Astrocyte (in vitro differentiated cells and primary cell): ENCODE measurements around the gene RNF121. TPM values are rescaled to one million over a fixed set of nuclear protein-coding genes. Genes with fewer than 3 reads are reported as not detected.

Source experiments
- DNase-seq: peaks from one replicate; pipeline ENCODE4 v3.0.0-alpha.2; 2010; ENCODE audit warnings: low read depth
- FAIRE-seq: peaks from 2 replicates; lab custom pipeline; 2011; peaks lifted over from hg19 to GRCh38; lab: Jason Lieb, UNC
- H2AFZ ChIP-seq: 2 replicates; pipeline ENCODE4 v1.6.0; 2012; ENCODE audit warnings: low read depth, low read length, inconsistent platforms
- H3K27ac ChIP-seq: 2 replicates; pipeline ENCODE4 v1.5.1; 2011; ENCODE audit warnings: low read depth, low read length, inconsistent platforms
- H3K27me3 ChIP-seq: 2 replicates; pipeline ENCODE4 v1.6.0; 2011; ENCODE audit warnings: low read length, inconsistent platforms; ENCODE audit not compliant: insufficient read depth
- H3K36me3 ChIP-seq: 2 replicates; pipeline ENCODE4 v1.5.1; 2011; ENCODE audit warnings: low read length, inconsistent platforms; ENCODE audit not compliant: insufficient read depth
- H3K4me1 ChIP-seq: 2 replicates; pipeline ENCODE4 v1.5.1; 2011; ENCODE audit warnings: low read length, inconsistent platforms; ENCODE audit not compliant: insufficient read depth
- H3K4me2 ChIP-seq: 2 replicates; pipeline ENCODE4 v1.6.0; 2012; ENCODE audit warnings: low read length, inconsistent platforms
- H3K4me3 ChIP-seq: 2 replicates; pipeline ENCODE4 v1.5.1; 2011; ENCODE audit warnings: low read depth, mild to moderate bottlenecking, low read length, inconsistent platforms; ENCODE audit not compliant: insufficient read depth
- H3K79me2 ChIP-seq: 2 replicates; pipeline ENCODE4 v1.6.0; 2012; ENCODE audit warnings: mild to moderate bottlenecking, low read length, inconsistent platforms; ENCODE audit not compliant: insufficient read depth
- H3K9ac ChIP-seq: 2 replicates; pipeline ENCODE4 v1.6.0; 2012; ENCODE audit warnings: mild to moderate bottlenecking, low read length, inconsistent platforms
- H3K9me3 ChIP-seq: 2 replicates; pipeline ENCODE4 v1.5.1; 2012; ENCODE audit warnings: low read depth, mild to moderate bottlenecking, low read length, inconsistent platforms; ENCODE audit not compliant: insufficient read depth
- H4K20me1 ChIP-seq: 2 replicates; pipeline ENCODE4 v1.6.0; 2012; ENCODE audit warnings: low read length, inconsistent platforms; ENCODE audit not compliant: insufficient read depth
- H3K27ac Mint-ChIP-seq: one replicate; pipeline ENCODE4 v1.8.0; 2021; ENCODE audit warnings: mild to moderate bottlenecking, mixed read lengths; ENCODE audit not compliant: unreplicated experiment
- H3K27me3 Mint-ChIP-seq: one replicate; pipeline ENCODE4 v1.8.0; 2021; ENCODE audit warnings: low read depth, mixed read lengths; ENCODE audit not compliant: unreplicated experiment
- H3K36me3 Mint-ChIP-seq: one replicate; pipeline ENCODE4 v1.8.0; 2021; ENCODE audit warnings: low read depth, mixed read lengths; ENCODE audit not compliant: unreplicated experiment
- H3K4me1 Mint-ChIP-seq: one replicate; pipeline ENCODE4 v1.8.0; 2021; ENCODE audit warnings: low read depth, mixed read lengths; ENCODE audit not compliant: unreplicated experiment
- H3K4me3 Mint-ChIP-seq: one replicate; pipeline ENCODE4 v1.8.0; 2021; ENCODE audit warnings: mild to moderate bottlenecking, moderate library complexity, mixed read lengths; ENCODE audit not compliant: unreplicated experiment
- H3K9me3 Mint-ChIP-seq: one replicate; pipeline ENCODE4 v1.8.0; 2021; ENCODE audit warnings: mild to moderate bottlenecking, mixed read lengths; ENCODE audit not compliant: unreplicated experiment
- CTCF ChIP-seq: IDR thresholded peaks from 2 replicates; pipeline ENCODE4 v1.5.1; 2011; ENCODE audit warnings: low read depth, mild to moderate bottlenecking, inconsistent platforms, low read length, moderate library complexity; ENCODE audit not compliant: insufficient read depth
- EZH2 ChIP-seq: IDR thresholded peaks from 2 replicates; pipeline ENCODE4 v1.6.1; 2012; ENCODE audit warnings: mild to moderate bottlenecking, low read length, inconsistent platforms; ENCODE audit not compliant: insufficient read depth
- total RNA-seq: library from RNA; stranded (reverse); gene quantifications from 2 replicates; pipeline ENCODE4 v1.2.1, GENCODE V29; 2021

The RNF121 gene
- total RNA-seq, 1 donor from 2014 or later = 73.4 TPM

DNA sequence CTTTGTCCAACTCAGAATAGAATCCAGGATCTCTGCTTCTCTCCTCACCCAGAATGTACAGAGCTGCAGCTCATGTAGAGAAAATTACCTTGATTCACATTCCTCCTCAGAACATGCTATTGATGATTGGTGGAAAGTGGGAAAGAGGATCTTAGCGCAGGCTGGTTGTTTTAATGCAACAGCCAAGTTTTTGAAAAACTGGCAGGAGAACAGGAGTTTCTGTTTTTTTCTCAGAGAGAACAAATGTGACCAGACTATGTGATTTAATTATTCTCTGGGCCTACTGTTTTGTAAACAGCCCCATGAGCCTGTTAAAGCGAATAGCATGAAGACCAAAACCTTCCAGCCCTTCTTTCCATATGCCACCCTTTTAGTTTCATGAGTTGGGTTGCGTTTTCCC, 50.8 kb downstream of the RNF121 start:
- H3K79me2 ChIP-seq = peaks cover 25% of the 10 kb centered on the region
- FAIRE-seq = no peak
- DNase-seq = no peak
- no peaks in the 10 kb centered on the region for H3K4me1 ChIP-seq
- no peak overlapping the region for H3K4me3 ChIP-seq
- peaks cover 56% of the 10 kb centered on the region for H4K20me1 ChIP-seq
- no peak for TF ChIP-seq CTCF
- no peak for TF ChIP-seq EZH2
- no peaks in the 10 kb centered on the region for H3K9me3 ChIP-seq
- no peak overlapping the region for H2AFZ ChIP-seq
- H3K27me3 Mint-ChIP-seq = no peaks in the 10 kb centered on the region
- H3K36me3 ChIP-seq = peaks cover 24% of the 10 kb centered on the region
- no peaks in the 10 kb centered on the region for H3K4me1 Mint-ChIP-seq
- no peak overlapping the region for H3K4me2 ChIP-seq
- no peak overlapping the region for H3K27ac ChIP-seq
- no peak overlapping the region for H3K9ac ChIP-seq
- no peaks in the 10 kb centered on the region for H3K27me3 ChIP-seq
- H3K27ac Mint-ChIP-seq = no peak overlapping the region
- no peaks in the 10 kb centered on the region for H3K9me3 Mint-ChIP-seq
- H3K4me3 Mint-ChIP-seq = no peak overlapping the region
- H3K36me3 Mint-ChIP-seq = peaks cover 7% of the 10 kb centered on the region

DNA sequence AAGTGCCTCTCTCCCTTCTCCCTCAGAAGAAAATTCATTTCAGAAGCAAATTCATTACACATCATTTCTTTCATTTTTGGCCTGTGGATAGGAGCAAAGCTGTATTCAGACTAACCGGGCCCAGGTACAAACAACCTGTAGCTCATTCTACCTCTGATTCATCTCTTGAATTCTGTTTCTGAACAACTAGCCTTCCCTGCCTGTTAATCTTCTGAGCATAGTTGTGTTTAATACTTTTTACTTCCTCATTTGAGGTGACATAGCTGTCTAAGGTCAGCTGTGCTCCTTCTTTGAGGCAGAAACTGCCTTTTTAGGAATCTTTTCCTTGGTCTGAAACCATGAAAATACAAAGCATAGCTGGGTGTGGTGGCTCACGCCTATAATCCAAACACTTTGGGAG, 57.3 kb downstream of the RNF121 start:
- no peak overlapping the region for H3K4me3 Mint-ChIP-seq
- Histone ChIP-seq H3K4me3 (no peak overlapping the region), H3K36me3 (peaks cover 23% of the 10 kb centered on the region), H3K27ac (no peak overlapping the region), H3K9me3 (no peaks in the 10 kb centered on the region), H2AFZ (no peak overlapping the region), H3K27me3 (no peaks in the 10 kb centered on the region), H3K4me2 (no peak overlapping the region), H4K20me1 (peaks cover 52% of the 10 kb centered on the region), H3K4me1 (peaks cover 10% of the 10 kb centered on the region), H3K9ac (no peak overlapping the region), H3K79me2 (peaks cover 5% of the 10 kb centered on the region)
- H3K4me1 Mint-ChIP-seq = peaks cover 2% of the 10 kb centered on the region
- H3K36me3 Mint-ChIP-seq = peaks cover 23% of the 10 kb centered on the region
- no peaks in the 10 kb centered on the region for H3K27me3 Mint-ChIP-seq
- no peaks in the 10 kb centered on the region for H3K9me3 Mint-ChIP-seq
- DNase-seq (no peak), FAIRE-seq (no peak)
- TF ChIP-seq EZH2 (no peak), CTCF (no peak)
- no peak overlapping the region for H3K27ac Mint-ChIP-seq

- H3K36me3 ChIP-seq = peaks cover 27% of the 10 kb centered on the region
- H3K4me1 Mint-ChIP-seq = peaks cover 2% of the 10 kb centered on the region
- no peaks in the 10 kb centered on the region for H3K9me3 ChIP-seq
- no peak overlapping the region for H3K9ac ChIP-seq
- H3K27ac ChIP-seq = no peak overlapping the region
- H3K27me3 ChIP-seq = no peaks in the 10 kb centered on the region
- peaks cover 10% of the 10 kb centered on the region for H3K4me1 ChIP-seq
- FAIRE-seq (no peak), DNase-seq (no peak)
- no peak overlapping the region for H2AFZ ChIP-seq
- H4K20me1 ChIP-seq = peaks cover 51% of the 10 kb centered on the region
- no peak overlapping the region for H3K27ac Mint-ChIP-seq
- H3K4me3 Mint-ChIP-seq = no peak overlapping the region
- peaks cover 25% of the 10 kb centered on the region for H3K36me3 Mint-ChIP-seq
- peaks cover 5% of the 10 kb centered on the region for H3K79me2 ChIP-seq
- no peak overlapping the region for H3K4me2 ChIP-seq
- no peak for TF ChIP-seq EZH2
- TF ChIP-seq CTCF = no peak
- no peaks in the 10 kb centered on the region for H3K9me3 Mint-ChIP-seq
- no peak overlapping the region for H3K4me3 ChIP-seq
- no peaks in the 10 kb centered on the region for H3K27me3 Mint-ChIP-seq
These were observed 58.7 kb downstream of the RNF121 start for GRCh38 chr11:71987521-71987920.
